Osteoblast (primary cell): ENCODE results near the gene FKBP2. TPM values are rescaled to one million over a fixed set of nuclear protein-coding genes. Genes with fewer than 3 reads are reported as not detected.

Experiments used
- DNase-seq: peaks from one replicate; pipeline ENCODE4 v3.0.0; 2011; ENCODE audit warnings: low spot score, mixed read lengths; ENCODE audit not compliant: insufficient read length; ENCODE audit errors: missing footprints
- H2AFZ ChIP-seq: 2 replicates; pipeline ENCODE4 v1.6.0; 2011; ENCODE audit warnings: mild to moderate bottlenecking, low read length
- H3K27ac ChIP-seq: 2 replicates; pipeline ENCODE4 v1.5.1; 2011; ENCODE audit warnings: mild to moderate bottlenecking, low read depth, low read length, moderate library complexity
- H3K27me3 ChIP-seq: 2 replicates; pipeline ENCODE4 v1.6.0; 2012; ENCODE audit warnings: mild to moderate bottlenecking, control low read depth, inconsistent platforms, low read length, moderate library complexity; ENCODE audit not compliant: insufficient read depth
- H3K36me3 ChIP-seq: 2 replicates; pipeline ENCODE4 v1.5.1; 2011; ENCODE audit warnings: mild to moderate bottlenecking, low read length, control low read depth, moderate library complexity; ENCODE audit not compliant: insufficient read depth
- H3K4me1 ChIP-seq: 2 replicates; pipeline ENCODE4 v1.5.1; 2011; ENCODE audit warnings: mild to moderate bottlenecking, low read length, control low read depth, moderate library complexity; ENCODE audit not compliant: insufficient read depth
- H3K4me2 ChIP-seq: 2 replicates; pipeline ENCODE4 v1.6.0; 2011; ENCODE audit warnings: mild to moderate bottlenecking, low read length; ENCODE audit not compliant: insufficient read depth
- H3K4me3 ChIP-seq: fragments of 200-600 bp; sonication (generic); 3 replicates; pipeline ENCODE4 v1.5.1; 2012; ENCODE audit warnings: mild to moderate bottlenecking, low read length, inconsistent platforms; ENCODE audit not compliant: insufficient read depth
- H3K79me2 ChIP-seq: 2 replicates; pipeline ENCODE4 v1.6.0; 2012; ENCODE audit warnings: mild to moderate bottlenecking, low read length, control low read depth, inconsistent platforms; ENCODE audit not compliant: insufficient read depth
- H3K9me3 ChIP-seq: 2 replicates; pipeline ENCODE4 v1.5.1; 2011; ENCODE audit warnings: low read depth, low read length, control low read depth
- H4K20me1 ChIP-seq: 2 replicates; pipeline ENCODE4 v1.6.0; 2012; ENCODE audit warnings: mild to moderate bottlenecking, low read length, control low read depth; ENCODE audit not compliant: insufficient read depth
- CTCF ChIP-seq: IDR thresholded peaks from 2 replicates; pipeline ENCODE4 v1.5.1; 2011; ENCODE audit warnings: mild to moderate bottlenecking, low read depth, low read length, moderate library complexity; ENCODE audit errors: extremely low read depth
- total RNA-seq: library from RNA; depleted of rRNA; stranded (reverse); fragments of >200 nt; gene quantifications from 2 replicates; pipeline ENCODE4 v1.2.3, GENCODE V29; 2012

The FKBP2 gene
- total RNA-seq, 1 donor = 31.1 TPM

GRCh38 chr11:64234647-64235379 lies 6.1 kb upstream of the FKBP2 start:
- peak; percentile 92 for DNase-seq
- H2AFZ ChIP-seq = no peak overlapping the region
- peak overlapping the region; percentile 77 for H3K4me3 ChIP-seq
- peaks cover 8% of the 10 kb centered on the region for H3K79me2 ChIP-seq
- peaks cover 14% of the 10 kb centered on the region for H3K4me1 ChIP-seq
- no peaks in the 10 kb centered on the region for H3K27me3 ChIP-seq
- H3K27ac ChIP-seq = no peak overlapping the region
- peaks cover 8% of the 10 kb centered on the region for H4K20me1 ChIP-seq
- peaks cover 5% of the 10 kb centered on the region for H3K36me3 ChIP-seq
- peak overlapping the region; percentile 82 for H3K4me2 ChIP-seq
- no peaks in the 10 kb centered on the region for H3K9me3 ChIP-seq
- TF ChIP-seq CTCF = no peak

- Histone ChIP-seq H2AFZ (no peak overlapping the region), H3K9me3 (no peaks in the 10 kb centered on the region), H3K27me3 (no peaks in the 10 kb centered on the region), H3K36me3 (peaks cover 5% of the 10 kb centered on the region), H4K20me1 (peaks cover 8% of the 10 kb centered on the region), H3K4me3 (peak overlapping the region; percentile 77), H3K4me1 (peaks cover 19% of the 10 kb centered on the region), H3K4me2 (peak overlapping the region; percentile 82), H3K79me2 (peaks cover 8% of the 10 kb centered on the region), H3K27ac (no peak overlapping the region)
- no peak for TF ChIP-seq CTCF
- DNase-seq = no peak
Measured at GRCh38 chr11:64235437-64236161, 5.3 kb upstream of the FKBP2 start.

GRCh38 chr11:64237484-64237951 lies 3.4 kb upstream of the FKBP2 start:
- Histone ChIP-seq H3K9me3 (no peaks in the 10 kb centered on the region), H3K36me3 (peaks cover 5% of the 10 kb centered on the region), H4K20me1 (peaks cover 8% of the 10 kb centered on the region), H3K79me2 (peaks cover 19% of the 10 kb centered on the region), H3K4me3 (no peak overlapping the region), H3K4me2 (no peak overlapping the region), H3K27ac (no peak overlapping the region), H2AFZ (no peak overlapping the region), H3K4me1 (peaks cover 24% of the 10 kb centered on the region), H3K27me3 (no peaks in the 10 kb centered on the region)
- DNase-seq = no peak
- TF ChIP-seq CTCF = no peak

- no peaks in the 10 kb centered on the region for H3K9me3 ChIP-seq
- no peak for TF ChIP-seq CTCF
- H2AFZ ChIP-seq = no peak overlapping the region
- H3K27ac ChIP-seq = no peak overlapping the region
- no peak overlapping the region for H3K4me3 ChIP-seq
- H3K36me3 ChIP-seq = peaks cover 7% of the 10 kb centered on the region
- DNase-seq = no peak
- no peaks in the 10 kb centered on the region for H3K27me3 ChIP-seq
- no peak overlapping the region for H3K4me2 ChIP-seq
- H3K4me1 ChIP-seq = peaks cover 30% of the 10 kb centered on the region
- peaks cover 24% of the 10 kb centered on the region for H3K79me2 ChIP-seq
- H4K20me1 ChIP-seq = peaks cover 10% of the 10 kb centered on the region
Measured at GRCh38 chr11:64238076-64238475, 2.8 kb upstream of the FKBP2 start.
